Thyroid gland (tissue), 4 donors: ENCODE data around the gene OXSR1.

ENCODE experiments used
- CTCF ChIP-seq, 6 experiments: fragments of 200-600 bp in 3 of 6; fragments of 450-650 bp in 3 of 6; sonication (generic) in 3 of 6; IDR thresholded peaks; one replicate each; pipeline ENCODE4 v1.5.1; 2016 to 2019; ENCODE audit warnings: antibody characterized with exemption in 6 of 6, mild to moderate bottlenecking in 2 of 6, inconsistent platforms in 1 of 6, moderate library complexity in 1 of 6
- POLR2A ChIP-seq, 2 donors: fragments of 450-650 bp; IDR thresholded peaks; one replicate each; pipeline ENCODE4 v1.6.1; 2017; ENCODE audit warnings: antibody characterized with exemption in 2 of 2, mild to moderate bottlenecking in 2 of 2, moderate library complexity in 1 of 2

- TF ChIP-seq POLR2A (IDR thresholded peaks at IDR 0.05): no peak
- no peak for TF ChIP-seq CTCF (IDR thresholded peaks at IDR 0.05)
Observed at GRCh38 chr3:38268087-38268486, 102.8 kb downstream of the OXSR1 start.
